HG03159 (cell line): Measurements from ENCODE around the gene ROPN1B.
"Not testable (repeated sequence)": the region's sequence is repeated elsewhere in the genome, so short reads cannot be mapped to it uniquely, and the experiment has no call there.

ENCODE experiments used
- ATAC-seq: cut with Tn5 transposase; IDR thresholded peaks from one replicate; pipeline ENCODE4 v1.9.1; 2021; ENCODE audit warnings: mild to moderate bottlenecking, moderate library complexity; ENCODE audit not compliant: unreplicated experiment

ROPN1B gene

DNA sequence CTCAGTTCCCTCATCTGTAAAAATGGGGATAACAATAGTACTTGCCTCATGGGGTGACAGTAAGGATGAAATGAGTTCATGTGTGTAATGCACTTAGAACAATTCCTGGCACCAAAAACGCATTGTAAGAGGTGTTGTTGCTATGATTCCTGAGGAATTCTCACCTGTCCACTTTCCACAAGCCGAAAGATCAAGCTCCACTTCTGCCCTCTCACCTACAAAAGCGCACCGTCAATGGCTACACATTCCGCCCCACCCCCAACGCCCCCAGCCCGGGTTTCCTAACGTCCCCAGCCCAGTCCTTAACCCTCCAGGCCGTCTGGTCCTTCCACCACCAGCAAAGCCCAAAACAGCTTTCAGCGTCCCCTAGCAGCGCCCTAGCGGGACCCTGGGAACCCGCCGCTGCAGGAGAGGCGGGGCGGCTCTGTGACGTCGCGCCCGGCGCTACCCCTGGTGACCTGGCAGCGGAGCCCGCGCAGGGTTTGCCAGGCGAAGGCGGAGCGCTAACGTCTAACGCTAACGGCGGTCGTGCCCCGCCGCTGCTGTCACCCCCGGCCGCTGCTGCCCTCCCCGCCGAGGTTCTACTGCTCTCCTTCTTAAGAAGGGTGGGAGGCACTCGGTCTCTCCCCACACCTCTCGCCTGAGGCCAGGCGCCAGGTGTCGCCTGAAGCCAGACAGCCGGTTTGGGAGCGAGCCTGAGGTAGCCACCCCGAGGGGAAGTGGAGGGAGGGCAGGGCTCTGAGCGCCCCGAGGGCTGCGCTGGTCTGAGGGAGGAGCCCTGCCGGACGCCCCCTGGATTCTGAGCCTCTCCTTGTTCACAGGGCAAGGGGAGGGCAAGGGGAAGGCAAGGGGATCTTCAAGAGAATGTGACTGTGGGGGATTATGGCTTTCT lies at the start of gene ROPN1B:
Gene ROPN1B, plus strand, starts transcription at position 478 of the 892 bp plus-strand sequence. CDS start 2,877 bp downstream, outside the sequence.
- ATAC-seq = not testable (repeated sequence)

GRCh38 chr3:125920191-125920590 lies 48.8 kb upstream of the ROPN1B start:
- ATAC-seq = not testable (repeated sequence)

DNA sequence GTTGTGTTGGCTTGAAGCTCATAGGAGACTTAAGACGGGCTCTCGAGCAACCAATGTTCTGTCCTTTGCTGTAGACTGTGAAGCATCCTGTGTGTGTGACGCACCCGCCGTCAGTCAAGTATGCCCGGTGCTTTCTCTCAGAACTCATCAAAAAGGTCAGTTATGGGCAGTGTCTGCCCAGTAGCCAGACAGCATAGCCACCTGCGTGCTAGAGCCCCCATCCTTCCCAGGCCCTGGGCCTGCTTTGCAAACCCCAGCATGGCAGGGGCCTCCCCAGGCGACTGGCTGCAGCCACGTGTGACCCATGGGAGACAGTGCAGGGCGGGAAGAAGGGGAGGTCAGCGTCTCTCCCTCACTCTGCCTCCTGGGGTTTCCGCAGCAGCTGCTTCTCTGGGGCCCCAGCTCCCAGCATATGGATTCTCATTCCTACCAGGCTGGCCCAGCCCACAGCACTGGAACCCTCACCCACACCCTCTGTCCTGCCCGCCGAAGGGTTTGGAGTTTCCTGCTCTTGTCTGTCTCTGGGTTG lies 48.2 kb upstream of the ROPN1B start:
- ATAC-seq = not testable (repeated sequence)

DNA sequence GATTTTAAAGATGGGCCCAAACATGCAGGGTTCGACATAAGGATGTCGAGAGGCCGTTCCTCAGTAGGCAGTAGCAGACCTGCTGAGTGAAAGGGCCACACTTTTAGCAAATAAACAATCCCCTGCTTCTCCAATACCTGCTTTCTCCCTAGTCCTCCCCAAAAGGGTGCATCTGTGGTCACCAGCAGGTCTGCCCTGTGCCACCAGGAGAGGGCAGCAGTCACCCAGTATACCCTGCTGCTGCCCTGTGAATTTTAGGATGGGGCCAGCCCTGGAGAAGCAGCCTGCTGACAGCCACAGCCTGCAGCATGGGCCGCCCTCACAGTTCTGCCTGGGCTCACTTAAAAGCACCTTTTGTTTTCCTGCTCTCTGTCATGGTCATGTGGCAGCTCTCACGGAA lies 47.3 kb upstream of the ROPN1B start:
- ATAC-seq = not testable (repeated sequence)

DNA sequence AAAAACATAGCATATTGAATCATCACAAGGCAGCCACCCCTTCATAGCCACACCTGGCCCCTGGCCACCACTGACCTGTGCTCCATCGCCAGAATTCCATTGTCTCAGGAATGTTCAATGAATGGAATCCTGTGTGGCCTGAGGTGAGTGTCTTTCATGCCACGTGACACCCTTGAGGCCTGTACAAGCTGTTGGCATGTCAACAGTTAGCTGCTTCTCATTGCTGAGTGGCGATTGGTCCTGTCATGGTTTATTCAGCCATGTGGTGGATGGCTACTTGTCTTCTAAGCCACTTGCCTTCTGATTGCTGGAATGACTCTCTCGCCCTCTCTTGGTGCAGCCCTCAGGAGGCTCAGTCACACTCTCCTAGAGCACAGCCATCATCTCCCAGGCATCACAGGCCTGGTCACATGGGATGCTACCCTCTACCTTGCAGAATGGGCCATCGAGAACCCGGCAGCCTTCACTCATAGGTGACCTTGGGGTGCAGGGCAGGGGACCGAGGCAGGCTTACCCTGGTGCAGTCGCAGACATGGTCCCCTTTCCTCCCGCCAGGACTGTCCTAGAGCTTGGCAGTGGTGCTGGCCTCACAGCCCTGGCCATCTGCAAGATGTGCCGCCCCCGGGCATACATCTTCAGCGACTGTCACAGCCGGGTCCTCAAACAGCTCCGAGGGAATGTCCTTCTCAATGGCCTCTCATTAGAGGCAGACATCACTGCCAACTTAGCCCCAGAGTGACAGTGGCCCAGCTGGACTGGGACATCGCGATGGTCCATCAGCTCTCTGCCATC lies 45.5 kb upstream of the ROPN1B start:
- ATAC-seq = not testable (repeated sequence)

- ATAC-seq = not testable (repeated sequence)
These were observed 44.7 kb upstream of the ROPN1B start for GRCh38 chr3:125924276-125924675.

GRCh38 chr3:125925727-125926126 lies 43.3 kb upstream of the ROPN1B start:
- ATAC-seq = not testable (repeated sequence)

- ATAC-seq = not testable (repeated sequence)
These were observed 40.0 kb upstream of the ROPN1B start for GRCh38 chr3:125928771-125929545.

- not testable (repeated sequence) for ATAC-seq
These were observed 39.2 kb upstream of the ROPN1B start for GRCh38 chr3:125929765-125930164.

DNA sequence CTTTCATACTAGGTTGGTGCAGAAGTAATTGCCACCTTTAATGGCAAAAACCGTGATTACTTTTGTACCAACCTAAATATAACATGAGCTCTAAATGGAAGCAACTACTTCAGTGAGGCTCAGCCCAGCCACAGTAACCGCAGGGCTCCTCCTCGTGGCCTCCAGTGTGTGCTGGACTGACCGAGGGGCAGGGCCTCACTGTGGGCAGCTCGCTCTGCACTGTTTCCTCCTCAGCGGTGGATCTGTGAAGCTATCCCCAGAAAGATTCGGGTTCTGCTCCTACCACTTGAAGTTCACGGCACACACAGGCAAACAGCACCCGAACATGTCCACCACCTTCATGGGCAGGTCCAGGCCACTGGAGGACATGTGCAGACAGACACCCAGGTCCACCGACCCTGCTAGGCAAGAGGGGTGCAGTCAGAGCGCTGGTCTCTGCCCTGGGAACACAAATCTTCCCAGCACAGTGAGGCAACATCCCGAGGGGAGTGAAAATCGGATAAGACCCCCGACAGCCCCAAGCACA lies 37.6 kb upstream of the ROPN1B start:
- ATAC-seq = not testable (repeated sequence)

DNA sequence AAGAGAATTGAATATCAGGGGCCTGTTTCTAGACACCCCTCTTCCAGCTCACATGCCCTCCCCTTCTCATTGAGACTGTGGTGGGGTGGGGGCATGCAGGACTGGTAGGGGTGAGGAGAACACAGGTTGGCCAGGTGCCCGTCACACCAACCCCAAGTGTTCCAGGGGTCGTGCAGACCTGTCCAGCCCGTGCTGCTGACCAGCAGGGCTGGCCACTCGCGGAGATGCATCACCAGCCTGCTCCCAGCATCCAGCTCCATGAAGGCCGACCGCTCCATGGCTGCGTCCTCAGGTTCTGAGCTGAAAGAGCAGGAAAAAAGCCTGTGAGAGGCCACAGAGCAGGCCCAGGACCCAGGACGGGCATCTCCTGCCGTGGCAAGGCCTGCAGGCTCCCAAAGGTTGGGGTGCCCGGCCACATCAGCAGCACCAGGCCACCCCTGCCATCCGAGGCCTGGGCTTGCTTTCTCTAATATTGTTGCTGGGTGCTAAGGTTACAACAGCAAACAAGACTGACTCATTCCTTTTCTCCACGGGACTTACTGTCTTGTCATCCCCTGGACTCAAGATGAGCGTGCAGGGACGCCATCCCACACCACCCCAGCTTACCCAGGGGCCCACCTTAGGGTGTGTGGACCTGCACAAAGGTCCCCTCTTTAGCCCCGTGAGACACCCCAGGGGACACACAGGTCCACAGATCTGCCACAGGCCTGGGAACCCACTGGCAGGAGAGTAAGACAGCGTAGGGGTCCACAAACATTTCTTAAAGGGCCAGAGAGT lies 35.4 kb upstream of the ROPN1B start:
- ATAC-seq = not testable (repeated sequence)

DNA sequence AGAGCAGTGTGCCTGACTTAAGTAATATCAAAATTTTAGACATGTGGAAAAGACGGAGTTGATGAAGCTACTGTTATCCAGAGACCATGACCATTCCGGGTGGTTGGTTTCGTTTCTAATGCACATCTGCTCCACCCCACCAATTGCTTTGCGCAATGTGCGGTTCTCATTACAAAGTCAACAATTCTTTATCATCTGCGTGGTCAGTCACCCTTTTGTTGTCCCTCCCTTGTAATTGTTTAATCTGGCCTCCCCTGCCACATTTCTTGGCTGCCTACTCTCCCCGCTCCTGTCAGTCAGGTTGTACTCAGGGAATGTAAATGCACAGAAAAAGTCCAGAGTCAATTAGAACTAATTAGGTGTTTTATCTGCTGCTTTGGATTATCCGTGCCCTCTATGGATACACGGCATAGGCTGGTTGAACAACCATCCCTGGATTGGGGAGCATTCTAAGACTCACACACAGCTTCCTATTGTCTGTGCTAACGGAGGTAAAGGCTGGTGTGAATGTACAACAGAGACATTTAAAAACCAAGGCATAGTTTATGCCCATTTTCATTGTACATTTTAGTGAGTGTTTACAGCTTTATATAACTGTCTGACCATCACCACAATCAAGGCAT lies 33.6 kb upstream of the ROPN1B start:
- not testable (repeated sequence) for ATAC-seq

- ATAC-seq = not testable (repeated sequence)
These were observed 32.7 kb upstream of the ROPN1B start for GRCh38 chr3:125936210-125936815.

GRCh38 chr3:125936891-125937290 lies 32.1 kb upstream of the ROPN1B start:
- ATAC-seq = not testable (repeated sequence)

DNA sequence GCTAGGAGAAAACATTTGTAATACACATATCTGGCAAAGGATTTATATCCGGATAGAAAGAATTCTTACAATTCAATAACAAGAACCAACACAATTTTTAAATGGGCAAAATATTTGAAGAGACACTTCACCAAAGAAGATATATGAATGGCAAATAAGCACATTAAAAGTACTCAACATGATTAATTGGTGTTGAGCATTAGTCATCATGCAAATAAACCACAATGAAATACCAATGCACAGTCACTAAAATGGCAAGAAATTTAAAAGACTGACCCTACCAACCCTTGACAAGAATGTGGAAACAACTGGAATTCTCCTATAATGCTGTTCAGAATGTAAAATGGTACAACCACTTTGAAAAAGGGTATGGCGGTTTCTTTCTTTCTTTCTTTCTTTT lies 21.2 kb upstream of the ROPN1B start:
- not testable (repeated sequence) for ATAC-seq

- not testable (repeated sequence) for ATAC-seq
These were observed 20.1 kb upstream of the ROPN1B start for GRCh38 chr3:125948901-125949300.

DNA sequence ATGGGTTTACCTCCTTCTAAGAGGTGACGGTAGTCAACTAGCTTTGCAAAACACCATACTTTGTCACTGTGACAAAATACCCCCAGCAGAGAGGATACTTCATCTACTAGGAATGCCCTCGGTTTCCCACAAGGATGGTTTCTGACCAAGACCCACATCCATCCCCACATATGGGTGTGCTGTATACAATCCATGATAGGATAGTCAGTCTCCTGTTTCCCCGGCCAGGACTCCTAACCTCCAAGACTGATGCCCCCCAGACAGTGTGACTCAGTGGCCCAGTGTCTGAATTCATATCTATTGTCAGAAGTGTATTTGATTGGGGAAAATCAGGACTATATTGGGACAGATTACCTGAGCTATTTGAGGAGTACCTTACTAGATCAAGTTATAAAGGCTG lies 17.8 kb upstream of the ROPN1B start:
- not testable (repeated sequence) for ATAC-seq

DNA sequence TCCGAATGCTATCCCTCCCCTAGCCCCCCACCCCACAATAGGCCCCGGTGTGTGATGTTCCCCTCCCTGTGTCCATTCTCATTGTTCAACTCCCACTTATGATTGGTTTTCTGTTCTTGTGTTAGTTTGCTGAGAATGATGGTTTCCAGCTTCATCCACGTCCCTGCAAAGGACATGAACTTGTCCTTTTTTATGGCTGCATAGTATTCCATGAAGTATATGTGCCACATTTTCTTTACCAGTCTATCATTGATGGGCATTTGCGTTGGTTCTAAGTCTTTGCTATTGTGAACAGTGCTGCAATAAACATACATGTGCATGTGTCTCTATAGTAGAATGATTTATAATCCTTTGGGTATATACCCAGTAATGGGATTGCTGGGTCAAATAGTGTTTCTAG lies 12.0 kb upstream of the ROPN1B start:
- ATAC-seq = not testable (repeated sequence)
